ENCODE data around the gene NAALADL2.

Gene NAALADL2

DNA sequence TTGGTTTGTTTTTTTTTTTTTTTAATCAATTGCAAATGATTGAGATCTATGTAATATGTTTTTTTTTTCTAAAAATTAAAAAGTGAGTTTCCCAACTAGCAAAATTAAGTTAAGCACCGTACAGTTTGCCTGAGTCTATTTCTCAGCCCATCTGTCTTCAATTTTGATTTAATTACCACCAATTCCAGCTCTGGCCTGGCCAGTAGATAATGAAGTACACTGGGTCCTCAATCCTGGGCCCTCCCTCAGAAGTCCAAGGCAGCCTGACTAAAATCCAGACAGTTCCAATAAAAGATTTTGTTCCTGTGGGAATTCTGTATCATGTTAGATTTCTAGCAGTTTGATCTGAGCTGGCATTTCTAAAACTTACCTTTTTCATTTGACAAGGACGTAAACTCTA, 887.2 kb downstream of the NAALADL2 start:
- Histone ChIP-seq H3K4me2 (ENCODE audit: low read depth, low read length, poor library complexity, severe bottlenecking) (no peak overlapping the region), H3F3A (ENCODE audit: insufficient read depth) (no peaks in the 10 kb centered on the region), H3K36me3 (ENCODE audit: low read length) (no peaks in the 10 kb centered on the region), H2AFZ (ENCODE audit: low read depth, low read length, severe bottlenecking) (no peak overlapping the region), H4K20me1 (ENCODE audit: low read depth, low read length) (no peaks in the 10 kb centered on the region), H3K9me3 (ENCODE audit: insufficient read depth, low read length) (no peaks in the 10 kb centered on the region), H3K9ac (ENCODE audit: low read length) (no peak overlapping the region), H3K4me3 (ENCODE audit: insufficient read depth, low read length, poor library complexity, severe bottlenecking) (no peak overlapping the region), H3K9me2 (replicated peaks; ENCODE audit: insufficient read depth, low read length) (no peaks in the 10 kb centered on the region), H3K27ac (ENCODE audit: low read depth, low read length) (no peak overlapping the region), H3K79me2 (ENCODE audit: insufficient read depth, low read length) (no peaks in the 10 kb centered on the region), H3K27me3 (ENCODE audit: low read length) (no peaks in the 10 kb centered on the region)
- TF ChIP-seq, protein P1, sequence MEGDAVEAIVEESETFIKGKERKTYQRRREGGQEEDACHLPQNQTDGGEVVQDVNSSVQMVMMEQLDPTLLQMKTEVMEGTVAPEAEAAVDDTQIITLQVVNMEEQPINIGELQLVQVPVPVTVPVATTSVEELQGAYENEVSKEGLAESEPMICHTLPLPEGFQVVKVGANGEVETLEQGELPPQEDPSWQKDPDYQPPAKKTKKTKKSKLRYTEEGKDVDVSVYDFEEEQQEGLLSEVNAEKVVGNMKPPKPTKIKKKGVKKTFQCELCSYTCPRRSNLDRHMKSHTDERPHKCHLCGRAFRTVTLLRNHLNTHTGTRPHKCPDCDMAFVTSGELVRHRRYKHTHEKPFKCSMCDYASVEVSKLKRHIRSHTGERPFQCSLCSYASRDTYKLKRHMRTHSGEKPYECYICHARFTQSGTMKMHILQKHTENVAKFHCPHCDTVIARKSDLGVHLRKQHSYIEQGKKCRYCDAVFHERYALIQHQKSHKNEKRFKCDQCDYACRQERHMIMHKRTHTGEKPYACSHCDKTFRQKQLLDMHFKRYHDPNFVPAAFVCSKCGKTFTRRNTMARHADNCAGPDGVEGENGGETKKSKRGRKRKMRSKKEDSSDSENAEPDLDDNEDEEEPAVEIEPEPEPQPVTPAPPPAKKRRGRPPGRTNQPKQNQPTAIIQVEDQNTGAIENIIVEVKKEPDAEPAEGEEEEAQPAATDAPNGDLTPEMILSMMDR (IDR thresholded peaks at IDR 0.05; ENCODE audit: insufficient read depth, low read length, poor library complexity, severe bottlenecking), result no peak
- no peak for TF ChIP-seq EZH2phosphoT487 (conservative IDR thresholded peaks at IDR 0.05; ENCODE audit: low read length)

DNA sequence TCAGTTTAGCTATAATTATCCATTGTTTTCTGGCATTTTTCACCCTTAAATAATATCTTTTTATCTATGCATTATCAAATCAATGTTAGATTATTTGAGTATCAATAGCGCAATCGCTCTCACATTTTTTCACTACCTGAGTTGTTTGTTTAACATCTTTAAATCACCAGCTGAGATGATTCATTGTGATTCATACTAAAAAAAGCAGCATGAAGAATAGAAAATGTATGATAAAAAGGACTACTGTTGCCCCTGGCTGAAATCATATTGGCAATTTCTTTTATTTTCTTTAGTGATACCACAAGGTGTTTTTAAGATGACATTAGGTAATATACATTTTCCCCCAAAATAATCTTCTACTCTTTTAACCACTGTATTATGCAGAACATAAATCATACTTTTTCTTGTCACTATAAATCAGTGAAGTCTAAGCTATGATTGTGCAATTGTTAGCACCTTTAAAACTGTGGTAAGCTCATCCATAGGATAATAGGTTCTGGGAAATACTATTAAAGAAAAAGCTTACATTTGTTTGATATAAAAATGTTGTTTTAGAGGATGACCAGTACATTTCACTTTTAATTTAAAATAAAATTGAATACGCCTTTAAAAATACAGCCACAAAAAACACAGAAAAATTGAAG, 889.1 kb downstream of the NAALADL2 start:
- H3K9me3 ChIP-seq (ENCODE audit: insufficient read depth, low read length), result no peaks in the 10 kb centered on the region
- no peak overlapping the region for H3K4me2 ChIP-seq (ENCODE audit: low read depth, low read length, poor library complexity, severe bottlenecking)
- H3K9ac ChIP-seq (ENCODE audit: low read length), result no peak overlapping the region
- no peaks in the 10 kb centered on the region for H3F3A ChIP-seq (ENCODE audit: insufficient read depth)
- no peak for TF ChIP-seq EZH2phosphoT487 (conservative IDR thresholded peaks at IDR 0.05; ENCODE audit: low read length)
- TF ChIP-seq, protein P1 (IDR thresholded peaks at IDR 0.05; ENCODE audit: insufficient read depth, low read length, poor library complexity, severe bottlenecking), result no peak
- H3K9me2 ChIP-seq (replicated peaks; ENCODE audit: insufficient read depth, low read length), result no peaks in the 10 kb centered on the region
- H4K20me1 ChIP-seq (ENCODE audit: low read depth, low read length), result no peaks in the 10 kb centered on the region
- no peaks in the 10 kb centered on the region for H3K36me3 ChIP-seq (ENCODE audit: low read length)
- H2AFZ ChIP-seq (ENCODE audit: low read depth, low read length, severe bottlenecking), result no peak overlapping the region
- H3K4me3 ChIP-seq (ENCODE audit: insufficient read depth, low read length, poor library complexity, severe bottlenecking), result no peak overlapping the region
- H3K79me2 ChIP-seq (ENCODE audit: insufficient read depth, low read length), result no peaks in the 10 kb centered on the region
- H3K27me3 ChIP-seq (ENCODE audit: low read length), result no peaks in the 10 kb centered on the region
- H3K27ac ChIP-seq (ENCODE audit: low read depth, low read length), result no peak overlapping the region

DNA sequence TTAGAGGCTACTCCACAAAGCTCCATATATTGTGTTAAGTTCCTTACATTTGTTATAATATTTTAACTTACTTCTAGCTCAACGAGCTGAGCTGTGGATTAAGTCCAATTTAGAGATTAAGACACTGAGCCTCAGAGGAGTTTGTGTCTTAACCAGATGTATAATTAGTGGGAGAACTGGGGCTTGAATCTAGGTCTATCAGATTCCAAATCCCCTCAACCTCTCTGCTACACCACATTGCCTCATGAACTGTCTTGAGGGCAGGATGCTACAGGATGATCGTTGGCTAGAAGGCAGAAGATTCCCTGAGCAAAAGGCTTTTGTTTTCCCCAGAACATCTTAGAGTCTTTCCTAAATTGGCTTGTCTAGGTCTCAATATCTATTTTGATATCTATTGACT, 890.8 kb downstream of the NAALADL2 start:
- Histone ChIP-seq H3K9me2 (replicated peaks; ENCODE audit: insufficient read depth, low read length) (no peaks in the 10 kb centered on the region), H3K4me3 (ENCODE audit: insufficient read depth, low read length, poor library complexity, severe bottlenecking) (no peak overlapping the region), H3F3A (ENCODE audit: insufficient read depth) (no peaks in the 10 kb centered on the region), H3K4me2 (ENCODE audit: low read depth, low read length, poor library complexity, severe bottlenecking) (no peak overlapping the region), H4K20me1 (ENCODE audit: low read depth, low read length) (no peaks in the 10 kb centered on the region), H3K9ac (ENCODE audit: low read length) (no peak overlapping the region), H2AFZ (ENCODE audit: low read depth, low read length, severe bottlenecking) (no peak overlapping the region), H3K9me3 (ENCODE audit: insufficient read depth, low read length) (no peaks in the 10 kb centered on the region), H3K27ac (ENCODE audit: low read depth, low read length) (no peak overlapping the region), H3K27me3 (ENCODE audit: low read length) (no peaks in the 10 kb centered on the region), H3K36me3 (ENCODE audit: low read length) (no peaks in the 10 kb centered on the region), H3K79me2 (ENCODE audit: insufficient read depth, low read length) (no peaks in the 10 kb centered on the region)
- TF ChIP-seq, protein P1 (IDR thresholded peaks at IDR 0.05; ENCODE audit: insufficient read depth, low read length, poor library complexity, severe bottlenecking), result no peak
- no peak for TF ChIP-seq EZH2phosphoT487 (conservative IDR thresholded peaks at IDR 0.05; ENCODE audit: low read length)
